H9 (cell line): ENCODE results near the gene CES5A. TPM values are rescaled to one million over a fixed set of nuclear protein-coding genes. Genes with fewer than 3 reads are reported as not detected.

ENCODE experiments used
- DNase-seq: peaks from one replicate; pipeline ENCODE4 v3.0.0-alpha.2; 2017
- H2AFZ ChIP-seq: one replicate; pipeline ENCODE4 v1.6.1; 2013; ENCODE audit warnings: mild to moderate bottlenecking, low read length, control low read depth, moderate library complexity
- H2AK5ac ChIP-seq: 2 replicates; pipeline ENCODE4 v1.6.1; 2013; ENCODE audit warnings: low read length, control low read depth, mixed read lengths; ENCODE audit not compliant: insufficient read length
- H2BK120ac ChIP-seq: one replicate; pipeline ENCODE4 v1.6.1; 2013; ENCODE audit warnings: low read depth, mild to moderate bottlenecking, low read length, control low read depth, inconsistent platforms; ENCODE audit not compliant: poor library complexity, severe bottlenecking
- H2BK12ac ChIP-seq: 2 replicates; pipeline ENCODE4 v1.6.1; 2013; ENCODE audit warnings: low read length, control low read depth, mixed read lengths, low read depth; ENCODE audit not compliant: insufficient read length
- H2BK15ac ChIP-seq: 2 replicates; pipeline ENCODE4 v1.6.1; 2013; ENCODE audit warnings: low read depth, low read length, control low read depth
- H2BK20ac ChIP-seq: one replicate; pipeline ENCODE4 v1.6.1; 2013; ENCODE audit warnings: low read depth, mild to moderate bottlenecking, low read length, control low read depth, inconsistent platforms; ENCODE audit not compliant: poor library complexity, severe bottlenecking
- H2BK5ac ChIP-seq: 2 replicates; pipeline ENCODE4 v1.6.1; 2013; ENCODE audit warnings: low read length, control low read depth, mixed read lengths; ENCODE audit not compliant: insufficient read length
- H3K14ac ChIP-seq: 2 replicates; pipeline ENCODE4 v1.6.1; 2013; ENCODE audit warnings: low read length, control low read depth; ENCODE audit not compliant: insufficient read depth
- H3K18ac ChIP-seq: 2 replicates; pipeline ENCODE4 v1.6.1; 2013; ENCODE audit warnings: low read depth, mild to moderate bottlenecking, mixed read lengths, low read length, control low read depth; ENCODE audit not compliant: insufficient read length
- H3K23ac ChIP-seq: 2 replicates; pipeline ENCODE4 v1.6.1; 2013; ENCODE audit warnings: low read length, control low read depth, mixed read lengths, low read depth; ENCODE audit not compliant: insufficient read length
- H3K23me2 ChIP-seq: 2 replicates; pipeline ENCODE4 v1.6.1; 2013; ENCODE audit warnings: low read depth, mild to moderate bottlenecking, mixed read lengths, low read length, control low read depth; ENCODE audit not compliant: insufficient read length, poor library complexity, severe bottlenecking
- H3K27ac ChIP-seq: 2 replicates; pipeline ENCODE4 v1.5.1; 2013; ENCODE audit warnings: low read length, control low read depth, mixed read lengths, low read depth; ENCODE audit not compliant: insufficient read length
- H3K27me3 ChIP-seq: 2 replicates; pipeline ENCODE4 v1.6.1; 2013; ENCODE audit warnings: low read length, control low read depth, inconsistent platforms; ENCODE audit not compliant: insufficient read depth
- H3K4ac ChIP-seq: 2 replicates; pipeline ENCODE4 v1.6.1; 2013; ENCODE audit warnings: low read depth, mild to moderate bottlenecking, control low read depth, inconsistent platforms, low read length, moderate library complexity
- H3K4me1 ChIP-seq: 2 replicates; pipeline ENCODE4 v1.6.1; 2013; ENCODE audit warnings: low read length, control low read depth, inconsistent platforms; ENCODE audit not compliant: insufficient read depth
- H3K4me2 ChIP-seq: 2 replicates; pipeline ENCODE4 v1.6.1; 2013; ENCODE audit warnings: low read length, control low read depth, mixed read lengths; ENCODE audit not compliant: insufficient read length, insufficient read depth
- H3K56ac ChIP-seq: 2 replicates; pipeline ENCODE4 v1.6.1; 2013; ENCODE audit warnings: low read depth, mild to moderate bottlenecking, mixed read lengths, low read length, control low read depth; ENCODE audit not compliant: insufficient read length
- H3K79me1 ChIP-seq: 2 replicates; pipeline ENCODE4 v1.6.1; 2013; ENCODE audit warnings: low read depth, mild to moderate bottlenecking, moderate library complexity, low read length, control low read depth, inconsistent platforms; ENCODE audit not compliant: insufficient read depth, poor library complexity, severe bottlenecking
- H3K79me2 ChIP-seq: 2 replicates; pipeline ENCODE4 v1.6.1; 2013; ENCODE audit warnings: low read length, control low read depth, inconsistent platforms; ENCODE audit not compliant: insufficient read depth
- H3K9ac ChIP-seq: 2 replicates; pipeline ENCODE4 v1.6.1; 2013; ENCODE audit warnings: low read length, control low read depth, mixed read lengths; ENCODE audit not compliant: insufficient read length; ENCODE audit errors: extremely low read depth
- H3K9me3 ChIP-seq: one replicate; pipeline ENCODE4 v1.6.1; 2013; ENCODE audit warnings: low read depth, low read length, inconsistent platforms; ENCODE audit not compliant: control insufficient read depth
- H3T11ph ChIP-seq: one replicate; pipeline ENCODE4 v1.6.1; 2013; ENCODE audit warnings: mild to moderate bottlenecking, low read length, control low read depth, inconsistent platforms
- H4K20me1 ChIP-seq: one replicate; pipeline ENCODE4 v1.6.1; 2013; ENCODE audit not compliant: control insufficient read depth, insufficient read length, insufficient read depth
- H4K5ac ChIP-seq: 2 replicates; pipeline ENCODE4 v1.6.1; 2013; ENCODE audit warnings: low read depth, mild to moderate bottlenecking, mixed read lengths, low read length, control low read depth; ENCODE audit not compliant: insufficient read length
- H4K8ac ChIP-seq: replicated peaks from 2 replicates; pipeline ENCODE4 v1.6.1; 2013; ENCODE audit warnings: low read length, control low read depth, mixed read lengths, low read depth; ENCODE audit not compliant: insufficient read length
- H4K91ac ChIP-seq: 2 replicates; pipeline ENCODE4 v1.6.1; 2013; ENCODE audit warnings: low read depth, mild to moderate bottlenecking, moderate library complexity, mixed read lengths, low read length, control low read depth; ENCODE audit not compliant: insufficient read length
- H3K27ac Mint-ChIP-seq, 3 experiments: 2 replicates in 2 of 3; 3 replicates in 1 of 3; pipeline ENCODE4 v1.8.0; 2020 to 2021; ENCODE audit warnings: mixed read lengths in 3 of 3, mild to moderate bottlenecking in 1 of 3, moderate library complexity in 1 of 3
- H3K27me3 Mint-ChIP-seq: 2 replicates; pipeline ENCODE4 v1.8.0; 2021; ENCODE audit warnings: low read depth, mild to moderate bottlenecking, moderate library complexity, mixed read lengths
- H3K36me3 Mint-ChIP-seq, 3 experiments: 2 replicates in 2 of 3; 3 replicates in 1 of 3; pipeline ENCODE4 v1.8.0; 2020 to 2021; ENCODE audit warnings: low read depth in 3 of 3, mixed read lengths in 3 of 3; ENCODE audit not compliant: insufficient read depth in 1 of 3
- H3K4me1 Mint-ChIP-seq, 2 experiments: 2 replicates each; pipeline ENCODE4 v1.8.0; 2020; ENCODE audit warnings: mixed read lengths in 2 of 2
- H3K4me3 Mint-ChIP-seq, 2 experiments: 2 replicates in 1 of 2; 3 replicates in 1 of 2; pipeline ENCODE4 v1.8.0; 2020 to 2021; ENCODE audit warnings: mild to moderate bottlenecking in 2 of 2, mixed read lengths in 2 of 2, moderate library complexity in 1 of 2
- H3K9me3 Mint-ChIP-seq, 2 experiments: 2 replicates in 1 of 2; 3 replicates in 1 of 2; pipeline ENCODE4 v1.8.0; 2020; ENCODE audit warnings: mild to moderate bottlenecking in 2 of 2, mixed read lengths in 2 of 2, moderate library complexity in 1 of 2
- WGBS: extraction: QIAGEN DNeasy Blood & Tissue Kit; methylation state at CpG from one replicate; pipeline ENCODE4 v1.1.7; 2013; ENCODE audit warnings: missing lambda C conversion rate, low lambda C conversion rate, mixed read lengths; ENCODE audit not compliant: insufficient read length; ENCODE audit errors: extremely low coverage; 5-methylcytosine and 5-hydroxymethylcytosine counted together
- total RNA-seq: library from RNA; stranded (reverse); gene quantifications from 2 replicates; pipeline ENCODE4 v1.2.1, GENCODE V29; 2021
- TF ChIP-seq, protein P1 (sequence below): fragments of 200-600 bp; sonication (generic); conservative IDR thresholded peaks from 3 replicates; pipeline ENCODE4 v1.8.0; 2021; ENCODE audit warnings: antibody characterized with exemption, mild to moderate bottlenecking

CES5A gene
- total RNA-seq, 1 experiment from 2014 or later: not detected

- H3K79me2 ChIP-seq: no peaks in the 10 kb centered on the region
- Mint-ChIP-seq H3K4me3 (no peak overlapping the region), H3K27me3 (peaks cover 4% of the 10 kb centered on the region), H3K27ac (no peak overlapping the region), H3K9me3 (no peaks in the 10 kb centered on the region), H3K36me3 (no peaks in the 10 kb centered on the region; a peak in 1 of 7 replicates), H3K4me1 (peaks cover 10 to 22% of the 10 kb centered on the region in 2 experiments; a peak in 3 of 4 replicates)
- no peaks in the 10 kb centered on the region for H3K23me2 ChIP-seq
- no peak overlapping the region for H3T11ph ChIP-seq
- no peak for DNase-seq
- H3K23ac ChIP-seq: no peak overlapping the region
- H3K9ac ChIP-seq: no peak overlapping the region
- no peaks in the 10 kb centered on the region for H4K20me1 ChIP-seq
- H3K4me2 ChIP-seq: no peak overlapping the region
- no peak overlapping the region for H3K56ac ChIP-seq
- TF ChIP-seq, protein P1, sequence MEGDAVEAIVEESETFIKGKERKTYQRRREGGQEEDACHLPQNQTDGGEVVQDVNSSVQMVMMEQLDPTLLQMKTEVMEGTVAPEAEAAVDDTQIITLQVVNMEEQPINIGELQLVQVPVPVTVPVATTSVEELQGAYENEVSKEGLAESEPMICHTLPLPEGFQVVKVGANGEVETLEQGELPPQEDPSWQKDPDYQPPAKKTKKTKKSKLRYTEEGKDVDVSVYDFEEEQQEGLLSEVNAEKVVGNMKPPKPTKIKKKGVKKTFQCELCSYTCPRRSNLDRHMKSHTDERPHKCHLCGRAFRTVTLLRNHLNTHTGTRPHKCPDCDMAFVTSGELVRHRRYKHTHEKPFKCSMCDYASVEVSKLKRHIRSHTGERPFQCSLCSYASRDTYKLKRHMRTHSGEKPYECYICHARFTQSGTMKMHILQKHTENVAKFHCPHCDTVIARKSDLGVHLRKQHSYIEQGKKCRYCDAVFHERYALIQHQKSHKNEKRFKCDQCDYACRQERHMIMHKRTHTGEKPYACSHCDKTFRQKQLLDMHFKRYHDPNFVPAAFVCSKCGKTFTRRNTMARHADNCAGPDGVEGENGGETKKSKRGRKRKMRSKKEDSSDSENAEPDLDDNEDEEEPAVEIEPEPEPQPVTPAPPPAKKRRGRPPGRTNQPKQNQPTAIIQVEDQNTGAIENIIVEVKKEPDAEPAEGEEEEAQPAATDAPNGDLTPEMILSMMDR: no peak
- H2BK12ac ChIP-seq: no peak overlapping the region
- no peak overlapping the region for H2BK5ac ChIP-seq
- no peak overlapping the region for H2BK20ac ChIP-seq
- H3K14ac ChIP-seq: no peak overlapping the region
- WGBS: no CpG with 5 or more reads among the region's 2 CpGs
- H4K91ac ChIP-seq: no peak overlapping the region
- no peaks in the 10 kb centered on the region for H3K27me3 ChIP-seq
- H3K9me3 ChIP-seq: no peaks in the 10 kb centered on the region
- H2BK15ac ChIP-seq: no peak overlapping the region
- no peak overlapping the region for H4K8ac ChIP-seq
- no peak overlapping the region for H4K5ac ChIP-seq
- H3K4ac ChIP-seq: no peak overlapping the region
- no peak overlapping the region for H3K18ac ChIP-seq
- no peaks in the 10 kb centered on the region for H3K79me1 ChIP-seq
- no peak overlapping the region for H2AK5ac ChIP-seq
- no peak overlapping the region for H3K27ac ChIP-seq
- H2AFZ ChIP-seq: no peak overlapping the region
- H3K4me1 ChIP-seq: no peaks in the 10 kb centered on the region
- H2BK120ac ChIP-seq: no peak overlapping the region
Observed at GRCh38 chr16:55911616-55912015, 36.4 kb upstream of the CES5A start.
